HG03095 (cell line): ENCODE measurements around the gene GLCE.
"Not testable (repeated sequence)": the region's sequence is repeated elsewhere in the genome, so short reads cannot be mapped to it uniquely, and the experiment has no call there.

Source experiments
- ATAC-seq: cut with Tn5 transposase; IDR thresholded peaks from one replicate; pipeline ENCODE4 v1.9.1; 2021; ENCODE audit warnings: moderate library complexity; ENCODE audit not compliant: unreplicated experiment

The GLCE gene

DNA sequence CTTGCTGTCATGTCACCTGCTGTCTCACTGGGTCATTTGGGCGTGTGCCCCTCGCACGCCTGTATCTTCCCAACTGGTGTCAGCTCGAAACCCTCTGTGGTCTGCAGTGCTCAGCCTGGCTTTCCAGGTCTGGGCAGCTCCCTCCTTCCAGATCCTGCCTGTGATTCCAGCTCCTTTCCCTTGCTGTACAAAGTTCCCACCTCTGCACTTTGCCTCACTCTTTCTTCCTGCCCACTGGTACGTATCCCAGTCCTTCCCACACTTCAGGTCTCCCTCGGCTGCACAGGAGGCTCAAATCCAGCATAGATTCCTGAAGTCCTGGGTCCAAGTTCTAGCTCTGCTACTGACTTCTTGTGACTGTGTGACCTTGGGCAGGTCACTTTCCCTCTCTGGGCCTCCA is 136.2 kb downstream of the GLCE start:
- no peak for ATAC-seq

DNA sequence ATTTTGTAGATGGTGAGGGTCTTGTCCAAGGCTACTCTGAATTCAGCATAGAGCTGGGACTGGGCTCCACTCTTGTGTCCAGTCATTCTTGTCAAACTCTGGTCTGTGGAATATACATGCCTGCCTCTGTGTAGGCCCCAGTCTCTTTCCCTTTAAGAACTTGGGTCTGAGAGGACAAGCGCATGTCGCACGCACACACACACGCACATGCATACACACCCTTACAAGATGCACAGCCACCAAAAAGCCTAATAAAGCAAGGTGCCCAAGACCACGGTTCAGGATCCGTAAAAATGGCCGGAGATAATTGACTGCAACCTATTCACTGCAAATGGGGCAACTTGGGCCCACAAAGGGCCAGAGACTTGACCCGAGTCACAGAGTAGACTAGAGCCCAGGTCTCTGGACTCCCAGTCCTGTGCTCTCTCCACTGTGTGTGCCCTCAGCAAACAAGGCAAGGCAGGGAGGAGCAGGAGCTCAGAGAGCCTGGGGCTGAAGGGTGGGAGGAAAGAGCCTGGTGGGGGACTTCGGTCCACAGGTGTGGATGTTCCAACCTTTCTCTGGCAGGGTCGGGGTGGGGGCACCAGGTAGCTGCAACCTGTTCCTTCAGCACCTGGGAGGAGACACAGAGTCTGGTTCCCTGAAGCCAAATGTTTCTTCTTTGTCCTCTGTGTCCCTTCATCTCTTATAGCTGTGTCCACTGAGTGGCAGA is 137.4 kb downstream of the GLCE start:
- no peak for ATAC-seq

DNA sequence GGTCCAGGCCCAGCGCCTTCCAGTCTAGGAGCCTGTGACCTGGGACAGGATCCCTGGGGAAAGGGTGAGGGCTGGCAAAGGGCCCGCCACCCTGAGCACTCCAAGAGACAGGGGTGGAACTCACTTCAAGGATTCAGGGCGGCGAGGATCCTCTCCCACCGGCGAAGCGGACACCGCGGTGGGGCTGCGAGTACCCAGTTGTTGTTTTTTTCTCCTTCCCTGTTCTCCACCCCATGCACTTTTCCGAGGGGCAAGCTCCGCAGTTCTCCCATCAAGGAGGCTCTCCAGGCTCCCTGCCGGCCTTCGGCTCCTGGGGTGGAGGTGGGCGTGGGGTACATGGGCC is 137.9 kb downstream of the GLCE start:
- no peak for ATAC-seq

DNA sequence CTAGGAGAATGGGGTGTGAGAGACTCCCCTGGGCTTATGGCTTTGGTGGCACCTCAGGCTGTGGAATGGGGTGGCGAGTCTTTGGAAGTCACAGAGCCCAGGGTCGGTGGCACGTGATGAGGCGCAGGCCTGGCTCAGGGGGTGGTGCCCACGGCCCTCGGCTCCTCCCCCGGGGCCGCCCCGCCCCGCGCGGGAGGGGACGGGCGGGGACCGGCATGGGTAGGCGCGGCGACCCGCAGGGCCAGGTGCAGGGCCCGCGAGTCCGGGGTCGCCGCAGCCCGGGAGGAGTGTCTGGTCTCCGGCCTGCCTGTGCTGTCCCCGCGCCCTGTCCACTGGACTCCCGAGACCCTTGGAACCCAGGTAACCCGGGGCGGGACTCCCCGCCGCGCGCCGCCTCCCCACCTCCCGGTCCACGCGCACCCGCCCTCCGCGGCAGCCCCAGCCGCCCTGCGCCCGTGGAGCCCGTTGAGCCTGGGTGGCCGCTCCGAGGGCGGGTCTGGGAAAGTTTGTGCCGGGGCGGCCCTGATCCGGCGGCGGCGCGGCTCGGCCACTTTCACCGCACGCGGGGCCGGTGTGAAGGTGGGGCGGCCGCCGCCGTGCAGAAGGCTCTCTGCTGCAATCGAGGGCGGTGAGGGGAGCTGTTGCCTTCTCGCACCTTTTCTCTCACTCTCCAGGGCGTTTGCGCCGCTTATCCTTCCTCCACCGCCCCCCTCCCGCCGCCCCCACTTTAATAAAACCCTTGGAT is 138.4 kb downstream of the GLCE start, which contains the start of gene PAQR5:
Gene PAQR5, plus strand, starts transcription at position 216 of the 745 bp plus-strand sequence. CDS start 61,169 bp downstream, outside the sequence.
- ATAC-seq, result no peak

DNA sequence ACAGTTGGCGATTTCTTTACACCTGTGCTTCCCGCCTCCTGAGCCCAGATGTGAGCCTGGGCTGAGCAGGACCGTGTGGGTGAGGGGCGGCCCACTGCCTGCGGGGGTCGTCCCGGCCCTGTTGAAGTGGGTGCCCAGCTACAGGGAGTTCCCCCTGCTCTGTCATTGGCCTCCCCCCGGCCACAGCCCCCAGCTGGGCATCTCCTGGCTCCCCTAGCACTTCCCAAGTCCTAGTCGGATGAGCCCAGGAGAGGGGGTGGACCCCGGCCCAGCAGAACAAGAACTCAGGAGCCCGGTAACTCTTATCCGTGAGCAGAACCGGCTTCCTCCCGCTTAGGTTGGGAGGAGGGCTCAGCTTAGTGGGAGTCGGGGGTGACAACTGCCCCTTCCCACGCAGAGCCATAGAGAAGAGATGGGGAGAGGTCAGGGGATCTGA is 139.0 kb downstream of the GLCE start:
- no peak for ATAC-seq

DNA sequence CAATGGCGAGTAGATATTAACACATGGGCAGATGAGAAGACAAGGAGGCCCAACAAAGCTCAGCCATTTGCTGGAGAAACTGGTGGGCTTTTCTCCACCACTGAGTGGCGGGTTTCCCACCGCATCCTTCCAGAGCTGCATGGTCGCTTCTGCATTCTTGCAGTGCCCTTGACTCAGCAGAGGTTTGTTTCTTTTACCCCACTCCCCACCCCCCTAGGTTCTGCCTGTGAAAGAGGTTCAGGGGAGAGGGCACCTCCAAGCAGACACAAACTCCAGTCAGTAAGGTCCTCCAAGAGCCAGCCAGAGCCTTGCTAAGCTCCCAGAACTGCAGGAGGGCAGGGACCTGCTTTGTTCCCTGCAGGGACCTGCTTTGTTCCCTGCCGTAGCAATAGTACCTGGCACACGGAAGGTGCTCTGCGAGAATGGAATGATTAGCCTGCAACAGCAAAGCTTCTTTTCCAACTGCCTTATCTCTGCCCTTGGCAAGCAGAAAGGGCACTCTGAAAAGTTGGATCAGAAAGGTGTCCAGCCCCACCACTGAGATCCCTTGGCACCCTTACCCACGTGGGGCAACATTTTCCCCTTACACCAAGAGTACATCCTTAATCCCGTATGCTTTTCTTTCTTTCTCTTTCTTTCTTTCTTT is 139.6 kb downstream of the GLCE start:
- no peak for ATAC-seq

DNA sequence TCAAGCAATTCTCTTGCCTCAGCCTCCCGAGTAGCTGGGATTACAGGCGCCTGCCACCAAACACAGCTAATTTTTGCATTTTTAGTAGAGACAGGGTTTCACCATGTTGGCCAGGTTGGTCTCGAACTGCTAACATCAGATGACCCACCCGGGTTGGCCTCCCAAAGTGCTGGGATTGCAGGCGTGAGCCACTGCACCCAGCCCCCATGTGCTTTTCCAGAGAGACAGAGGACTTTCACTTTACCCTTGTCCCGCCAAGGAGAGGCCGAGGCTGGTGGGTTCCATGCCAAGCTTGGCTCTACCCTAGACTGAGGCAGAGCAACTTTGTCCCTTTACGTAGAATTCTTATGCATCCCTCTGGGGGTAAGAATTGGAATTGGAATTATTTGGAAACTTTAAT is 140.7 kb downstream of the GLCE start:
- ATAC-seq, result not testable (repeated sequence)

DNA sequence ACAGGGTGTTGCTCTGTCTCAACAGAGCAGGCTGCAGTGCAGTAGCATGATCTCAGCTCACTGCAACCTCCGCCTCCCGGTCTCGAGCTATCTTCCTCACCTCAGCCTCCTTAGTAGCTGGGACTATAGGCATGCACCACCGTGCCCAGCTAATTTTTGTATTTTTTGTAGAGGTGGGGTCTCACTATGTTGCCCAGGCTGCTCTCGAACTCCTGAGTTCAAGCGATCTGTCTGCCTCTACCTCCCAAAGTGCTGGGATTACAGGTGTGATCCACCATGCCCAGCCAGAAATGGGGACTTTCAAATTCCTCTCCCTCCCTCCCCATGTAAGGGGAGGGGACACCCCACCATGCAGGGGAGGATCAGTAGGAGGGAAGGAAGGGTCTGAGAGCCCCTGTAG is 141.7 kb downstream of the GLCE start:
- ATAC-seq, result not testable (repeated sequence)

DNA sequence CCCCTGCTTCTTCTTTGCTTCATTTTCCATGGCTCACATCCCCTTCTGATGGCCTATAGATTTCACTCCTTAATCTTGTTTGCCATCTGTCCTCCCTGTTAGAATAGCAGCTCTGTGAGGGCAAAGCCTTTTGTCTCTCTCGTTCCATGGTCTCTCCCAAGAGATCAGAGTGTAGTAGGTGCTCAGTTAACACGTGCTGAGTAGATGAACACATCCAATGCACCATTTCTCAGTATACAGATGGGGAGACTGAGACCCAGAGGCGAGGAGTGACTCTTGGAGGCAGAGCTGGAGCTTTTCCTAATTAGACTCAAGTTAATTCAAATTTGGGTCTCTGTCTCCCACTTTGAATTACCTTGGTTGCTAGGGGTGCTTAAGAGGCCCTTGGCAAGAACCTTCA is 142.5 kb downstream of the GLCE start:
- no peak for ATAC-seq

DNA sequence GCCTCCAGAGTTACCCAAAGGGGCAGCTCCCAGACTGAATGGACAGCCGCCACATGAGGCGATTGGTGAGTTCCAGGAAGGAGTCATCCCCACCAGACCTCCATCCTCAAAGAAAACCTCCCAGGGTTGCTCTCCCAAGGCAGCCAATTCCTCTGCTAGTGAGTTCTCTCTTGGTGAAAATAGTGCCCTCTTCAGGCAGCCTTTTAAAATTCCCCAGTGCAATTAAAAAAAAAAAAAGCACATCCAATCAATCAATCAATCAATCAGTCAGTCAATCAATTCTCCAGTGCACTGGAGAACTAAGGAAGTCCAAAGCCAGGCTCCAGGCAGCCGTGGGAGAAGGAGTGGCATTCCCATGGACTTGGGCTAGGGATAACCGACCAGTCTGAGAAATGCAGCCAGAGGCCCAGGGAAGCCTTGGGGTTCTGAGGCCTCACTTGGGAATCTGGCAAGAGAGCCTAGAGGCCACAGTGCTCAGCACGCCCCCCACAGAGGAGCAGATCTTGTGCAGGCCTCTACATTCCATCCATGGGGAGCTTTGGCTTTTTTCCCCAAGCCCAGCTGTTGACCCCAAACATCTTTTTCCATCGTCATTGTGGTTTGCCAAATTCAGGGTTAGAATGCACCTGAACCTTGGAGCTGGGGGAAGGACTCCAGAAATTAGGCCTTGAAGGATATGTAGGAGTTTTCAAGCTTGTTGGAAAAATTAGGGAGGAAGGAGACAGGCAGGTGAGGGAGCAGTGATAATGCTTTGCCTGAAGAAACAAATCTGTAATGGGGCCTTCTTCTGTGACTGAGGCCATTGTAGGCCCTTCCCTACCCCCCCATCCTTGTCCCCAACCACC is 143.1 kb downstream of the GLCE start:
- no peak for ATAC-seq

DNA sequence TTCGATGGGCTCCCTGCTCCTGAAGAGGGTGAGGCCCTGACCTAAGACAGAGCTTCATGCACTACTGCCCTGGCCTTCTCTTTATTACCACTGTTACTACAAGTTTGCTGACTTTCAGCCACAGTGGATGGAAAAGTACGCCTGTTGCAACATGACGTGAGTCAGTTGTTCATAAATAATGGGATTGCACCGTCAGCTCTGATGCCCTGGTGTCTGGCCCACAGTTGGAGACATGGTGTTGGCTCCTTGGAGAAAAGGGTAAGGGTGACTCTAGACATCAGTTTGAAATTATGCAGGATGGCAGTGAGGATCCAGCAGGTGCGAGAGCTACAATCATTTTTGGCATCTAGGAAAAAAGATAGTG is 143.7 kb downstream of the GLCE start:
- ATAC-seq, result no peak

DNA sequence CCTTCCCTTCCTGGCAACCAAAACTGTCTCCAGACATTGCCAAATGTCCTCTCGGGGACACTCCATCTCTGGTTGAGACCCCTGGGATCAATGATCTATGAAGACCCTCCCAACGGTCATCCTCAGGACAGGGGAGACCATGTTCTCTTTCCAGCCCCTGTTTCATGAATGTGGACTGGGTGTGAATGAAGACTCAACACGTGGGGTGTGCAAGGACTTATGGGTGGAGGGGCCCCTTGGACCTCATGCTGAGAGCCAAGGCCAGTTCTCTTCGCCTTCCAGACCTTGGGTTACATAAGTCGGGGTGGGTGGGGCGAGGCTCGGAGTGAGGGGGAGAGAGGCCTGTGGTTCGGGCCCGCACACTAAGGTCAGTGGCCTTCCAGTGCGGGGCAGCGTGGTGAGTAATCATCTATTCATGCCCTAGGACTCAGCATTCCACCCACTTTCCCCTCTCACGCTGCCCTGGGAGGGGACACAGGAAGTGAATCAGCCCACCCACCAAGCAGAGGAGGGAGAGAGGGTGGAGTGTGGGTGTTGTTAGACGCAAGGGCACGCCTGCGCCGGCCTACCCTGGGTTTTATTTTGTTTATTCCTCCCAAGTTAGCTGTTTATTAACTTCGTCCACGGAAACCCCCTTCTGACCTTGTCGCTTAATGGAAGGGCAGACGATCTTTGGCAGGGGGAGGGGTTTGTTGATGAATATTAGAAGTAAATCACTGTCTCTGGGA is 144.9 kb downstream of the GLCE start:
- ATAC-seq, result no peak

DNA sequence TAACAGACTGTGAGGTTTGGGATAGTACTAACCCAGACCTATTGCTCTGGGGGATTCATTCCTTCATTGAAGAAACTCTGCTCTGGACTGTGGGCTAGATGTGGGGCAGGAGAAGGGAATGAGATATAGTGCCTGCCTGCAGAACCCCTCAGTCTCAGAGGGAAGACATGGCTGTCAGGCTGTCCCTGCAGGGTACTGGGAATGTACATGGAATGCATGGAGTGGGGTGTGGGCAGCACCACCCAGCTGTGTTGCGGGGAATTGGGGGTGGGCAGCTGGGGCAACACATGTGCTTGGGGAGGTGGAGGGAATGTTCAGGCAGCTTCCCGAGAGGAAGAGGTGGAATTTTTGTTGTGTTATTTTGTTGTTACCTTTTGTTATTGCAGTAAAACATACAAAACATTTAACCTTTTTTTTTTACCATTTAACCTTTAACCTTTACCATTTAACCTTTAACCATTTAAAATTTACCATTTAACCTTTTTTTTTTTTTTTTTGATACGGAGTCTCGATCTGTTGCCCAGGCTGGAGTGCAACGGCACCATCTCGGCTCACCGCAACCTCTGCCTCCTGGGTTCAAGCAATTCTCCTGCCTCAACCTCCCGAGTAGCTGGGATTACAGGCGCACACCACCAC is 145.6 kb downstream of the GLCE start:
- no peak for ATAC-seq

DNA sequence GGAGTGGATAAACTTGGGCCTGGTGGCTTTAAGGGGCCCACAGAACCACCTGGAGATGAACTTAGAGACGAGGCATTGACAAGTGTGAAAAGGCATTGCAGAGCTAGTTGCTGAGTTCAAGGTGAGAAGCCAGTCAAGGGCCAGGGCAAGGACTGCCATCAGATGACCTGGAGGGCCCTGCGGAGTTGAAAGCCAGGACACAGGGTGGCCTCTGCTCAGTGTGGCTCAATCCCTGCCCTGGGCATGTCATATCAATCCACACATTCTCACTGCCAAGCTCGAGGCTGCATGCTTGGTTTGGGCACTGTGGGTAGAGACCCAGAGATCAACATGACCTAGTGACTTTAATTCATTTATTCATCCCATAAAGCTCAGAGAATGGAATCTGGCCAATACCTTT is 147.5 kb downstream of the GLCE start:
- no peak for ATAC-seq

DNA sequence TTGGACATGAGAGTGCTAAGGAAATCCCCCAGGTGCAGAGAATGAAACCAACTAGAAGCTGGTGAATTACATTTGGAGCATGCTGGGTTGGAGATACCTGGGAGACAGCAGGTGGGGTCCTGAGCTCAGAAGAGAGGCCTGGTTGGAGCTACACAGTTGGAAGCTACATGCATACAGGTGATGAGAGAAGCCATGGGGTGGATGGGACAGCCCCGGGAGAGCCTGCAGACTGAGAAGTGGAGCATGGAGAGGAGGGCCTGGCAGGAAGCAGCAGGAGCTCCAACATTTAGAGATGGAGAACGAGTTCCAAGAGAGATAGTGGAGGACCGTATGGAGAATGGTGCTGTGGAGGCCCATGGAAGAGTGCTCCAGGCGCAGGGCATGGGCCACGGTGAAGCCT is 148.5 kb downstream of the GLCE start:
- ATAC-seq, result no peak

DNA sequence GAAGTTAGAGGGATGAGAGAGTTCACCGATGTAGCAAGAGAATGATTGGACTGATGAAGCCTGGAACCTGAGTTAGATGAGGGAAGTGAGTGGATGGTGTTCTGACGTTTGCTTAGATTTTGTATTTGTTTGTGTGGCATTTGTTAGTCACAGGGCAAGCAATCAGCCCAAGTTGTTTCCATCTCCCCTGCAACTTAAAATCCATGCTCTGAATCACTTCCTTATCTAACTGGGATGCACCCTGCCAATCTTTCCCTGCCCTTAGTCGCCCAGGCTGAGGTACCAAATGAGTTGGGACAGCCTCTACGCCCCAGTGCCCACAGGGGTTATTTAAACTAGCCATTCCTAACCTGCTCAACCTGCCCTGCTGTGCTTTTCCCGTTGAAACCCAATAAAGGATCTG is 150.9 kb downstream of the GLCE start:
- no peak for ATAC-seq

DNA sequence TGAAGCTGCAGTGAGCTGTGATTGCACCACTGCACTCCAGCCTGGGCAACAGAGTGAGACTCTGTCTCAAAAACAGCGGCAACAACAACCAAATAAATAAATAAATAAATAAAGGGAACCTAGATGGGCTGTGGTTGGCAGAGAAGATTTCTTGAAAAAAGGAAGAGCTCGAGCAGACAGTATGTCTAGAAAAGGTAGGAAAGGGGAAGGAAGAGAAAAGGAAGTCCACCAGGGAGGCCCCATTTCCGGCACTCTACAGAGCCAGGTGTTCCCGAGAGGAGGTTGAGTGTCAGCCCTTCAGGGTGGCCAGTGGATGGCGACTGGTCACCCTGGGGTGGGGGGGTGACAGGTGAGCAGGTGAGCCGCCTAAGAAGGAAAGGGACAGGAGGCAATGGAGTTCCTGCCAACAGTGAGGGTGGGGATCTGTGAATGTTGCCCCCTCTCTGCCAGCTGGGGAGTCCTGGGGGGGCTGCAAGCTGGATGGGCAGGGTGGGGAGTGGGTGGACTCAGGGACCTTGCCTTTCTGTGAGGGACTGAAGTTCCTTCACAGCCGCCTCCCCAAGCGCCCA is 153.1 kb downstream of the GLCE start:
- ATAC-seq, result no peak

DNA sequence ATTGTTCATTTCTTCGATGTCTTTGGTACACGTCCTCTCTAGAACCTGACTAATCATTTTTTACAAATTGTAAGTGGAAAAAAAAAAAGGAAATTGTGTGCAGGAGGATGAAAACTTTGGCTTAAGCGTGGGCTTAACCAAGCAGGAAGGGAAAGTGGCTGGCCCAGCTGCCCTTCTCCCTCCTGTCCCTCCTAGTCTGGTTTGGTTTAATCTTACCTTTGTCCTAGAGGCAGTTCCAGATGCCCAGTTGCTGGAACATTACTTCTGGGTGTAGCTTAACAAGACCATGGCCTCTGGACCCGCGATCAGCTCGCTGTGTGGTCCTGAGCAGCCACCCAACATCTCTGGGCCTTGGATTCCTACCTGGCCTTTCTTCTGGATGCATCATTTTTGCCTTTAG is 153.7 kb downstream of the GLCE start:
- ATAC-seq, result no peak

DNA sequence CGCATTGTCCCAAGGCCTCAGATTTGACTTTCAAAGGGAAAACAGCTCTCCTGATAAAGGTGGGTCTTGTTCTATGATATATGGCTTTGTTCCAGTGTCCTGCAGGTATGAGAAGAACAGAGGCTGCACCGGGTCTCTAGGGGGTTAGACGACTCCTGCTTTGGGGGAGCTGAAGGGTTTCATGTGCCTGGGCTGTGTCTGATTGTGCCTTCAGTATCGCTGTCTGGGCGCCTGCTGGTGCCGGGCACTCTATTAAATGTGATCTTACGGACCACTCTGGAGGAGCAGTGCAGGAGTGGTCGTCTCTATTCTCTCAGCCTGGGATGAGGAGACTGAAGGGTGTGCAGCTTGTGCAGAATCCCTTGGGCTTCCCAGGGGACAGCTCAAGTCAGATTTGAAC is 154.3 kb downstream of the GLCE start:
- no peak for ATAC-seq
